NCI-H2029 (cell line): ENCODE measurements around the gene SSX2IP.
A peak's percentile ranks its signal among the peaks of the same experiment; 100 is the strongest.

Experiments
- DNase-seq: peaks from one replicate; lab custom pipeline; 2025; lab: John Stamatoyannopoulos, UW

SSX2IP gene

DNA sequence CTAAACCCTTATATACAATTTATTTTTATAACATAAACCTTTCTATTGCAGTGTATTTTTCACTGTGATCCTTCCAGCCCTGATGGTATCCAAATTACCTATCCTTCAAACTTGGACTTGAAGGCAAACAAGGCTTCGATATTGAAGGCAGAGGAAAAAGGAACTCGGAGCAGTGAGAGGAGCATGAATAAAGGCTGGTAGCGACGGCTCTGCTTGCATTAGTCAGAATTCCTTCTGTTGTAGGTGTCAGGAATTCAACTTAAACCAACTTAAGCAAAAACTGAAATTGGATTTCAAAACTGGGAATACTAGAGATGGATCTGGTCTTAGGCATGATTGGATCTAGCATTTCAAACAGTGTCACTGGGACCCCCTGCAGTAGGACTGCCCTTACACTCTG lies 17.8 kb upstream of the SSX2IP start:
- no peak for DNase-seq

DNA sequence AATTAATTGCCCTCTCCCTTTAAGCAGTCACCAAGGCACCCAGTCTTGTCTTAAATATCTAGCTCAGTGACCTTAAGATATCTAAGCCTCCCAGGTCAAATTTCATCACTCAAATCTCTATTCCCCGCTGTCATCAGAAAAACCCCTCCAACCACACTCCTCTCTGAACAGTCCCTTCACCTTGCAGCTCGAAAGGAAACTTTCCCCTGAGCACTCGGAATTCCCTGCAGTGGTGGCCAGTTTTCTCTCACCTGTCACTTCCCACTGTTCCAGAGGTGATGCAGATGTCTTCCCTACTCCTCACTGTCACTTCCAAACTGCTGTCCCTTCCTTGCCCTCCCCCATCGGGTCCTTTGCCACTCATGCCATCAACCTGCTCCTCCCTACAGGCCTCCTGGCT lies 15.3 kb upstream of the SSX2IP start:
- DNase-seq = no peak

DNA sequence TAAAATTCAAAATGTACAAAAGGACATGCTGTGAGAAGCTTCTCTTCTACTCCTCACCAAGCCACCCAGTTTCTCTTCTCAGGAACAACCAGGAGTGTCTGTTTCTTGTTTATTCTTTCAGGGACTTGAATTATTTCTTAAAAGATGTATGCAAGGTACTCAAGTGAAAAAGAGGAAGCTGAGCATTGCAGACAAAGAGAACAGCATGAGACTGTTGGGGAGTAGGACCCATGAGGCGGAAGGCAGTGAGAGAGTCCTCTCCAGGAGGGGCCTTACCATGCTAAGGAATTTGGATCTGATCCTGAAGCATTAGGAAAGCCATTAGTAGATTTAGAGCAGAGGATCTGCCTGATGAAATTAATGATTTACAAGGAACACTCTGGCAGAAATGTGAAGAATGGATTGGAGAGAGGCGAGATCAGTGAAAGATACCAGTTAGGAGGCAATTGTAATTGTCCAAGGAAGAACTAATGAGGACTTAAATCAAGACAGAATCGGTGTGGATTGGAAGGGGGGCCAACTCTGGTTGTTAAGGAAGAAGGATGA lies 14.7 kb upstream of the SSX2IP start:
- DNase-seq = no peak

DNA sequence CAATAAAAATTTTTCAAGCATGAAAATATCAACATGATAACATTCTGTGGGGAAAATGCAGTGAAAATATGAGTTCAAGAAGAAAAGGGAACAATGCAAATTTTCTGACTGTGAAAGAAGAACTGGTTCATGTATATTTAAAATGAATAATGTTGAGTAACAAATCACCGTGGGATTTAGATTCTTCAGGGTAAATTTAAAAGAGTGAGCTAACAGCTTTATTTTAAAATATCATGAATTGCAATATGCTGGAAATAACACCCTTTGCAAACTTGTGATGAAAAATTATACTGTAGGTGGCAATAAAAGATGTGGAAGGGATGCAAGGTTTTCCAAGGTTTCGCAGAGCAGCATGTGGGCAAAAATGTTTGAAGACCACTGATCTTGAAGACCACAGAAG lies 13.2 kb upstream of the SSX2IP start:
- DNase-seq = no peak

DNA sequence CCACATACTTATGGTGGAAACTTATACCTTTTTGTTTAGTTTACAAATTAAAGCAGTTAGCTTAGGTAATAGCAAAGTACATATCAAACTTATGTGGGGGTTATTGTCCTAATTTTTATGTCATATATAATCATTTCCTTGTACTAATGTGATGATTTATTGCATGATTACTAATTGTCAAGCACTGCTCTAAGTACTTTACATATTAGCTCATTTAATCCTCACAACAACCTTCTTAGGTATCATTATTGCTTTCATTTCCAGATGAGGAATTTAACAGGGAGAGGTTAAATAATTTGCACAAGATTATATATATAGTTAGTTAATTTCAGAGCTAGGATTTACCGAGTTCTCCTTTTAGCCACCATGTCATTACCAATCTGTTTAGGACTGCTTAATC lies 11.9 kb upstream of the SSX2IP start:
- no peak for DNase-seq

DNA sequence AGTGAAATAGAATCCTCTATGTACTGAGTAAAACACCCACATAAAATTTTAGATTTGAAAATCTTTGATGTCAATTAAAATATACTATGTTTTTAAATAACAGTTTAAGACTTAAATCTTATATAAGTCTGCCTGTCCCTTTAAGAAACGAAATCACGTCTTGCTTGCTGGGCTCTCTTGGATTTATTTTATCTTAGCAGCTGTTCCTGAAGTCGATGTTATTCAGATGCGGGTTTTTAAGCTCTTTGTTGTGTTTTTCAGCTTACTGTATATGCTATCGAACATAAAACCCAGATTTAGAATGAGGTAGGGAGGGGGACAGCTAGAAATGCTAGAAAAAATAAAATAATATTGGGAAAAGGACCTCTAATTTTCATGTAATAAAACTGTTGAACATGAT lies 11.1 kb upstream of the SSX2IP start:
- DNase-seq = no peak

DNA sequence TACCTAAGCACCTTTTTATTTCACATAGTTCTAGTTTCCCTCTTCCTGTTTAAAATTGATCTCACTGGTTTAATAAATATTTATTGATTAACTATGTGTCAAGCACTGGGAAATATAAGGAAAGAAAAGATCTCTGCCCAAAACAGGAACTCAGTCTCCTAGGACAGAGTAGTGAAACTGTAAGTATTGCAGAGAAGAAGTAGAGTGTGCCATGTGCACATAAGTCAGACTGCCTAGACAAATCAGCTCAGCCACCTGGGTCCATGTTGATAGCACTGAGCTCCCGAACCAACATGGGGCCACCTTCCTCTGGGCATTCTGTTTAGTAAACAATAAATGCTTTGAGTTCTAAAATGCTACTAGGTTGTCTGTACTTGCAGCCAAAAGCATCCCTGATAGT lies 9.8 kb upstream of the SSX2IP start:
- DNase-seq = no peak

DNA sequence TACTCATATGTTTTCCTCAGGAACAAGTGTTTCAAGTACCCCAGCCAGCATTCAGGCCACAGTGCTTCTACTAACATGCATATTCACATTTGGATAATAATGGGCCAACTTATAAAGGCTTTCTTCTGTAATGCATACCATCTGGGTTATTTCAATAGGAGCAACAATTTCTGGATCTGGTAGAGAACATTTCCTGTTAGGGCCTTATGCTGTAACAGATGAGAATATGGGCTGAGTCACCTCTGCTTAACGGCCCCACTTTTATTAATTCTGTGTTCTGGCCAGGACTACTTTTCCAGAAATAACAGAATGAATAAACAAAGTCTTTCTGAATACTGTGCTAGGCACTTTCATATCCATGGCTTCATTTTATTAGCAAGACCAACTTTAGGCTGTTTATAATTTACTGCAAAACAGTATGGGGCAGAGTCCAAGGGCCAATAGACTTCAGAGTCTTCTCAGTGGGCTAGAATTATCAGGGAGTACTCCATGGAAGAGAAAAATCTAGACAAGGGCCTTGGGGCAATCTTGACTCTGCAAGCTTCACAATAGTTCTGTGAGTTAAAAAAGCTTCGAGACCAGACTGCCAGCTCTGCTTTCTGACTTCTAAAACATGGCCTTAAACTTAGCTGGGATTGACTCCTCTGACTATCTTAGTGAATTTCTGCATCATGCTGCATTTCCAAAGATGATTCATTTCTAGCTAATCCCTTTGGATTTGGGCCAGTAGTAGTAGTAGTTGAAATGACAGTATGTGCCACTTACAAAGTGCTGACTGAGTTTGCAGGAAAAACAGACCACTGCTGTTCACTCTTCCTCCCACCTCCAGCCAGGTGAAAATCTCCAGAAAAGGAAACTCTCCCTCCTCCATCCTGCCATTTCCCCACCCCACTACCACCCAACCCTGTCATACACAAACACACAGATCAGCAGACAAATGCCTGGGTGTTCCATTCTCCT lies 8.2 kb upstream of the SSX2IP start:
- DNase-seq = no peak

DNA sequence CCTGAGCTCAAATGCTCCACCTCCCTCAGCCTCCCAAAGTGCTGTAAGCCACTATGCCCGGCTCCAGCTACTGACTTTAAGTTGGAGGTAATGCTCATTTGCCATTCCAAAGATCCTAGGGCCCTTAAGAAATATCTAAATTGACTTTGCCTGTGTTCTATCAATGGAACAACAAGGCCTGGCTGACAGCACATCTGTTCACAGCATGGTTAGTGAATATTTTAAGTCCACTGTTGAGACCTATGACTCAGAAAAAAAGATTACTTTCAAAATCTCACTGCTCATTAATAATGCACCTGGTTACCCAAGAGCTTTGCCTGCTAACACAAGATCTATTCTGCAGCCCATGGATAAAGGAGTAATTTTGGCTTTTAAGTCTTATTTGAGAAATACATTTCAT lies 3.5 kb upstream of the SSX2IP start:
- DNase-seq = no peak

DNA sequence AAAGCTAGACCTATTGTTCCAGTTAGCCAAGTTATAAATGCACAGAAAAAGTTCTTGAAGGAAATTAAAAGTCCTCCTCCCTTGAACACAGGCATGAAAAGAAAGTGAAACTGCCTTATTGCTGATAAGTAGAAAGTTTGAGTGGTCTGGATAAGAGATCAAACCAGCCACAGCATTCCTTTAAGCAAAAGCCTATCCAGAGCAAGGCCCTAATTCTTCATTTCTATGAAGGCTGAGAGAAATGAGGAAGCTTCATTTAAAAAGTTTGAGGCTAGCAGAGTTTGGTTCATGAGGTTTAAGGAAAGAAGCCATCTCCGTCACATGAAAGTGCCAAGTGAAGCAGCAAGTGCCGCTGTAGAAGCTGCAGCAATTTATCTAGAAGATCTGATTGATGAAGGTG lies 2.7 kb upstream of the SSX2IP start:
- DNase-seq = no peak

DNA sequence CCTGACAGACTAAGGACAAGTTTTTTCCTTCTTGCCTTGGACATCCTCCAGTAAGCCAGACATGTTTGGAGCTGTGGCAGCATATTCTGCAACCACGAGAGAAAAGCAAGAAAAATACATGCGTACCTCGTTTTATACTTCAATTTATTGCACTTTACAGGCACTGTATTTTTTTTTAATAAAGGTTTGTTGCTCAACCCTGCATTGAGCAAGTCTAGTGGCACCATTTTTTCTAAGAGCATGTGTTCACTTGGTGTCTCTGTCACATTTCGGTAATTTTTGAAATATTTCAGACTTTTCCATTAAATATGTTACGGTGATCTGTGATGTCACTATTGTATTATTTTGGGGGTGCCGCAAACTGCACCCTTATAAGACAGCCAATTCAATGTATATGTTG lies 2.1 kb upstream of the SSX2IP start:
- DNase-seq = no peak

DNA sequence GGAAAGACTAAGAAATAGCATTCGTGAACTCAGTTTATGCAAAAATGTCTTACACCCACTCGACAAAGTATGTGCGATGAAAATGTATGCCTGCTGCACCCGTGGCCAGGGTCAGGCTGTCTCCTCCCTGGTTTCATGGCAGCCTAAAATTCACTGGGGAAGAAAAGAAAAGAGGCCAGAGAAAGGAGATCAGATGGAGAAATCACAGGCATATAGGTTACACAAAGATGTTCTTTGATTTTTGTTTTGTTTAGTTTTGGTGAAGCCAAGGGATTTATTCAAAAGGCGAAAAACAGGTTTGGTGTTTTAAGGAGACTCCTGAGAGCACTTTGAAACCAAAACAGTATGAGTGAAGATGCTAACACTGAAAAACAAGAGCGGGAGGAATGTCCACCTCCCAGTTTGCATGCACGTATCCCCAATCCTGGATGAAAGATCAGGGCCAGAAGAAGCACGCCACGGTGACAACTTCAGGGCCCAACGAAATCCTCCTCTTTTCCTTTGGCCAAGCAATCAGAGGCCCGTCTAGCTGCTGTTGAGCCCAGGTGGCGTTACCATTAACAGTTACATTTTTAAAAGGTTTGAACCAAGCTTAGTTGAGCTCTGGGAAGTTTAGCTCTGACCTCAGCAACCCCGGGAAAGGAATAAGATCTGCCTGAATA lies 992 bp upstream of the SSX2IP start:
- DNase-seq = no peak

DNA sequence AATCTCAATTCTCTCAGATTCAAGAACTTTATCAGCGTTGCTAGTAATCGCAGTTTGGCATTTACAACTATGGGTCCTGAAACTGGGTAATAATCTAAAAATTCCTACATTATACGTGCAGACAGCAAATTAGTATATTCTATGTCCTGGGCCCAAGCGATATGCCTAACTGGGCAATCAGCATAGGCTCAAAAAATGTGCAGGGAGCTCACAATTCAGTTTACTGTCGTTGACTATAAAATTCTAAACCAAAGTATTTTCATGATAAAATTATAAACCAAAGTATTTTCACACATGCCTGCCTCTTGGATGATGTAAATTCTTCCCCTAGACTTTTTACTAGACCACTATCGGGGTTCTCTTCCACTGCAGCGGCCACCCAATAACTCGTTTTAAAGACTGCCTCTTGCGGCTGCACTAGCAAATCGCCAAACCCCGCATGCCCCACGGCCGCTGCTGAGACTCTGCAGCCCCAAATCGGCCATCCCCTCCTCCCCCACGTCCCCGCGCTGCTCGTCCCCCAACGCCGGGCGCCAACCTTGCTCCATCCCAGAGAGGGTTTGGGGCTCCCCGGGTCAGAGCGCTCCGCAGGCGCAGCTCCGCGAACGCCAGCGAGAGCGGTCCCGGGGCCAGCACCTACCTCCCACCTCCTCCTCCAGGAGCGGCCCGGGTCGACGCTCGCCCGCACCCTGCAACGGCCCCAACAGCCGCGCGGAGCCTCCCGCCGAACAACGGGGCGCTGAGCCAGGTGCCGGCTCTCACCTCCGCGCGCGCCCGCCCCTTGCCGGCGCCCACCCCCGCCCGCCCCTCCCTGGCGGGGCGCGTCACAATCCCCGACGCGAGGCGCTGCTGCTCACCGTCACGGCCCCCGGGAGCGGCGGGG lies 506 bp downstream of the SSX2IP start:
- DNase-seq = peak; percentile 88

DNA sequence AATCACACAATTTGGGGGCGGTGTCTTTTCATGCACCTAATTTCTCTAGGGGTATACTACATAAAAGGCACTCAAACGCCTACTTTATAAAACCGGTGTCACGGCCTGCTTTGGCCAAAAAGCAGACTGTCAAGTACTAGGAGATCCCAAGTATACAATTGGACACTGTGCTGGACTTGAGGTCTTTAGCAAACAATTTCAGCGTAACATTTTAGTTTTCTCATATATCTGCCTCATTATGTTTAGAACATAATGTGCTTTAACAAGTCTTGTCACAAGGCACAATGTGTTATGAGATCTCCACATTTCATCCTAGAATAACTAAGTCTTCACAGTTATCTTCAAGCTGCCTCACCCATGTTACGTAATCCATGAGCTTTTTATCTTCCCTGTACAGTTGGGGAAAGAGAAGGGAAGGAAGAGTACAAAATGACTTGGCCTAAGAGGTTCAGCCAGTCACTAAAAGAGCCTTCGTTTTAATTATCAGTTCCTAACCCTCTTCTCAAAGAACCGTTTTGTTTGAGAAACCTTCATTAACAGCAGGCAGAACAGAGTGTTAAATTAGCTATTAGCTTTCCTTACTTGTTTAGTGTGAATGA lies 1.7 kb downstream of the SSX2IP start:
- no peak for DNase-seq

DNA sequence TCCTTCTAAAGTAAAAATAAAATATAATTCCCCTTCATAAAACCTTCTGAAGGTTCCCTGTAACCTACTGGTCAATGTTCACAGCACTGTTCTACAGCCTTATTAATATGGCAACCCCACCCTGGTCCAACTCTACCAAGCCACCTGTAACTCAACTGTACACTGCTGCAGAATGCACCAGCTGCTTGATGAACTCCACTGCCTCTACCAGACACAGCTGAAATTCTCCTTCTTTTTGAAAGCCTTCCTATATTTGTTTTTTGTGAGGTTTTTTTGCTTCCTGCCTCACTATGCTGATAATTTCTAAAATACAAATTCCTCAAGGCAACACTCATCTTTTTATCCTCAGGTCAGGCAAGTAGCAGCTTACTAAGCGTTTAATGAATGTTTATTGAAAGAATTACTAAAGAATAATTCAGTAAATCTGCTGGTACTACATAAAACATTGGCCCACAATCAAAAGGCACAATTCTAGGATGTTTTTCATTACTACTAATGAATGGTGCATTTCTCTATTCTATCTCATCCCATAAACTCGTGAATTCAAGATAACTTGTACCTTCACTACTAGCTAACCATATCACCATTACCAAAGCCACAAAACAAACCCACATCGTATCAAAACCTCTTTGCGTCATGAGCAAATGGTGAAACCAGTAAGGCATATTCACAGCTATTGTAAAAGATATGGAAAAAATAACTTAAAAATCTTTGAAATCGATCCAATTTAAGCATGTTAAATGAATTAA lies 2.4 kb downstream of the SSX2IP start:
- DNase-seq = no peak

DNA sequence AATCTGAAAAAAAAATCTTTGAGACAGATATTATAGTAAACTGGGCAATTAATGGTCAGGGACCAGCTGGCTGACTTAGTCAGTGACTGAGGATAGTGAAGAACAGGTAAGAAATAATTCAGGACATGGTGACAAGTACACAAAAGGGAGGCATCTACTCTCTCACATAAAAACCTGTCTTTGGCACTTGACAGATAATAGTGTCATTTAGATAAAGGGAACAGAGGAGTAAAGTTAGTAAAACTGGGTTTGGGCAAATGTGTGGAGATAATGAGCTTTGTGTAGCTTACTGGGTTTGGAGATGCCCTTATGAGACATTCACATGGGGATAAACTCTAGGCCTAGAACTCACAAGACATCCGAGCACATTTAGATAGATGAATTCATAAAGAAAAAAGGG lies 4.0 kb downstream of the SSX2IP start:
- no peak for DNase-seq

DNA sequence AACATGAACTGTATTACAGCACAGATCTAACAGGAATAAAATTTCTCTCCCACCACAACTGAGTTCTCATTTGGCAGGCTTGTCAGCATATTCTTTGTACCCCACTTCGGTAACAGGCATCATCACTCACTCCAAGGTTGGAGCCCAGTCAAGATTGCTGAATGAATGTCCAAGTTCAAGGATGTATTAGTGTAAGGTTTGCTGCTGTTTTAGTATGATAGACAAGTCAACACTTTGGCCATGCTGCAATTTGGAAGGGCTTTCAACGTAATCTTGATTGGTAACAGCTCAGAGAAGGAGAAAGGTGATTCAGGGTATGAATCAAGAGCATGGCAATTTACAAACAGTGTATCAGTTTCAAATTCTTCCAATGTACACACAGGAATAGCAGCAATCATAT lies 6.8 kb downstream of the SSX2IP start:
- DNase-seq = no peak

DNA sequence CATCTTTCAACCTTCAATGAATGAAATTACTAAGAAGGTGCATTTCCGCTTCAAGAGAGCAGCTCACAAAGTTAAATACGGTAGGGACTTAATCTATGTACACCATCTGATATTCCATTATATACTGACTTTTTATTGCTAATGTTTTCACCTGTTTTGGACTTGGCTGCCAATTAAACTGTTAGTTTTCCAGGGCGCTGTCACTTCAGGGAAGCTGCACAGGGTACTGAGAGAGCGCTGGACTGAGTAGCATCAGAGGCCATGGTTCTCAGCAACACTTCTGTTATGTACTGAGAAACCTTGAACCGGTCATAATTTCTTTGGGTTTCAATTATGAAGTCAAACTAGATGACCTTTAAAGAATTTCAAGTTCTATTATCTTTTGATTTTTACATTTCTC lies 8.2 kb downstream of the SSX2IP start:
- no peak for DNase-seq

DNA sequence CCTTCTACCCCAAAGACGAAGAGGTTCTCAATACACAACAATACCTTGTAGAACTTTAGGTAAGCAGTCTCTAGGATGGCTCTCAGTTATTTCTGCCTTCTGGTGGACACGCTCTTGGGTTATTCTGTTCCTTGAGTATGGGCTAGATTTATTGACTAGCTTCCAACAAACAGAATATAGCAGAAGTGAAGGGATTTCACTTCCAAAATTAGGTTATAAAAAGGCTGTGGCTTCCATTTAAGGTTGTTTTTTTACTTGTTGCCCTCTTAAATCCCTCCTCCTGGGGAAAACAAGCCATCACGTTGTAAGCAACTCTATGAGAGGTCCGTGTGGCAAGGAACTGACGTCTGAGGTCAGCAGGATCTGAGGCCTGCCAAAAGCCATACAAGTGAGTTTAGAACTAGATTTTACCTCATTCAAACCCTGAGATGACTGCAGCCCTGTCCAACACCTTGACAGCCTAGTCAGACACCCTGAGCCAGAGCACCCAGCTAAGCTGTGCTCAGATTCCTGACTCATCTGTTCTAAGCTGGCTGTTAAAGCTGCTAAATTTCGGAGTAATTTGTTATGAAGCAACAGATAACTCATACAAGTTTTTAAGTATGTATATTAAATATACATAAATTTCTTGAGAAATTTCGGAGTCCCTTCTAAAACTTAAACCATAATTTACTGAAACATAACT lies 12.7 kb downstream of the SSX2IP start:
- no peak for DNase-seq

DNA sequence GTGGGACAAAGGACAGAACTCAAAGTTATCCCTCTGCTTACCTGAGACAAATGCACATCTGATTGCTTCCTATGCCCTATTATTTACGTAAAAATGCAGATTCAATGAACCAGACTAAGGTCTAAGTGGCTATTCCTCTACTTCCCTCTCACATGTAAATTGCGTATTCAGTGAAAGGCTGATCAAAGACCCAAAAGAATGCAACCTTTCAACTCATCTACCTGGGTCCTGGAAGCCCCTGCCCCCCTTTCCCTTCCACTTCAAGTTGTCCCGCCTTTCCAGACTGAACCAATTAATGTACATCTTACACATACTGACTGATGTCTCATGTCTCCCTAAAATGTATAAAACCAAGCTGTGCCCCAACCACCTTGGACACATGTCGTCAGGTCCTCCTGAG lies 14.6 kb downstream of the SSX2IP start:
- no peak for DNase-seq

DNA sequence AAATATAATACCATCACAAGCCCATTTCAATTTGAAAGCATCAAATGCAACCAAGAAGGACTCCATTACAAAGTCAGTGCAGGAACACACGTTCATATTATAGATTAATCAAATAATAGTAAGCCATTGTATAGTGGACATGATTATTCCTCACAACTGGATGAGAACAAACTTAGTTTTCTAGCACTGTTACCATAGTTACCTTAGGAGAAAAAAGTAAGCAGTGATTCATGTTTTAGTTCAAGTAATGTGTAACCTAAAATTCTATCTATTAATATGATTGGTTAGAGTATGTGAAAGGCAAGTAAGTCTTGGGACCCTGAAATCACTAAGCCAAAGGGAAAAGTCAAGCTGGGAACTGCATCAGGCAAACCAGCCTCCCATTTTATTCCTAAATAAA lies 15.2 kb downstream of the SSX2IP start:
- no peak for DNase-seq
